ENCODE measurements around the gene RXFP4. TPM values are rescaled to one million over a fixed set of nuclear protein-coding genes. Genes with fewer than 3 reads are reported as not detected.

Gene RXFP4
- total and polyA plus RNA-seq, 2 donors from 2014 or later = 0.32 TPM; not detected in 1

DNA sequence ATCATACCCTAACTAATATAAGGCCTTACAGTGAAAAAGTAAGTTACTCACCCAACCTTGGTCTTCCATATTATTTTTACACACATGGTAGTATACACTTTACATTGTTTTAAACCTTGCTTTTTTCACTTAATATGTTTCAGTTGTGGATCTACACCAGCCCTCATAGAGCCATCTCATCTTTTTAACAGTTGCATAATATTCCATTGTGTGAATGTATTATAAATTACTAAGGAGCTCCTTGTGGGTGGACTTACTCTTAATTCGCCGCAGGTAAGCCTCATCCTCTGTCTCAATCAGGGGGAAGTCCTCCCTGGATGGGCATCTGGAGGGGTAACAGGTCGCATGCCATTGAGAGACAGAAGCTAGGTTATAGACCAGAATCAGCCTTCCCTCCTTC lies 13.2 kb downstream of the RXFP4 start:
- H3K27me3 ChIP-seq (ENCODE audit: control insufficient read depth, insufficient read depth, low read length) = no peaks in the 10 kb centered on the region
- intact Hi-C loops (cut with DNase I) = no loop called here
- TF ChIP-seq CTCF (IDR thresholded peaks at IDR 0.05; ENCODE audit: borderline replicate concordance, extremely low read depth, insufficient read depth) = no peak
- DNase-seq (no peak), FAIRE-seq (no peak)
- no peak overlapping the region for H3K4me3 ChIP-seq (ENCODE audit: low read length in 3 of 3)
- no peak overlapping the region for H3K9ac ChIP-seq (ENCODE audit: low read length in 3 of 3)
- H3K36me3 ChIP-seq (ENCODE audit: control insufficient read depth in 2 of 3, insufficient read depth in 3 of 3, low read length in 3 of 3) = peaks cover 18 to 28% (median 20%) of the 10 kb centered on the region in 3 donors
- no peaks in the 10 kb centered on the region for H3K9me3 ChIP-seq (ENCODE audit: control insufficient read depth in 2 of 3, insufficient read depth in 1 of 3, low read length in 3 of 3)
- no peaks in the 10 kb centered on the region for H3K4me1 ChIP-seq (ENCODE audit: control insufficient read depth in 2 of 3, insufficient read depth in 2 of 3, low read depth in 1 of 3, low read length in 3 of 3)
- H3K27ac ChIP-seq (ENCODE audit: low read depth in 2 of 2, low read length in 2 of 2) = no peak overlapping the region

DNA sequence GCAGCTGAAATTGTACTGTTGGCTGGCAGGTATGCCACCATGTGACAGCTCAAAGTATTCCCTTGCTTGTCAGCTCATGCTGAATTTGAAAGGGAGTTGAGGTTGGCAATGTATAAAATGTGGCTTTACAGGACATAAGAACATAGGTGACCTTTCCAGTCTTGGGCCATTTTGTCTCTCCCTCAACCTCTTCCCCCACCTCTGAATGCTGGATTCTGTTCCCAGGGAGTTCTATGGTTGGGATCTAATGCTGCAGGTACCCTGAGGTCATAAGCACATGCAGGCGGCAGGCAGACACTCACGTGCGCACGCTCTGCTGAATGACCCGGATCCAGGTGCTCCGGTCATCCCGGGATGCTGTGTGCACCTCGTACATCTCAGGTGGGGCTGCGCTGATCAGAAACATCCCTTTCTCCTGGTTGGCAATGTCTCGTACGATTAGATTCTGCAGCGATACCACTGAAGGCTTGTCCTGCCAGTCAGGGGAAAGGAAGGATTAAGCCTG lies 16.0 kb downstream of the RXFP4 start:
- peaks cover 0 to under 1% (median 0%) of the 10 kb centered on the region in 3 donors for H3K4me1 ChIP-seq (ENCODE audit: control insufficient read depth in 2 of 3, insufficient read depth in 2 of 3, low read depth in 1 of 3, low read length in 3 of 3)
- no peak for TF ChIP-seq CTCF (IDR thresholded peaks at IDR 0.05; ENCODE audit: borderline replicate concordance, extremely low read depth, insufficient read depth)
- H3K36me3 ChIP-seq (ENCODE audit: control insufficient read depth in 2 of 3, insufficient read depth in 3 of 3, low read length in 3 of 3) = peaks cover 8 to 28% (median 17%) of the 10 kb centered on the region in 3 donors
- H3K9ac ChIP-seq (ENCODE audit: low read length in 3 of 3) = no peak overlapping the region
- no peak overlapping the region for H3K4me3 ChIP-seq (ENCODE audit: low read length in 3 of 3)
- H3K9me3 ChIP-seq (ENCODE audit: control insufficient read depth in 2 of 3, insufficient read depth in 1 of 3, low read length in 3 of 3) = no peaks in the 10 kb centered on the region
- FAIRE-seq (no peak), DNase-seq (no peak)
- H3K27me3 ChIP-seq (ENCODE audit: control insufficient read depth, insufficient read depth, low read length) = no peaks in the 10 kb centered on the region
- intact Hi-C loops (cut with DNase I) = no loop called here
- no peak overlapping the region for H3K27ac ChIP-seq (ENCODE audit: low read depth in 2 of 2, low read length in 2 of 2)

- no peaks in the 10 kb centered on the region for H3K27me3 ChIP-seq (ENCODE audit: control insufficient read depth, insufficient read depth, low read length)
- no peak overlapping the region for H3K4me3 ChIP-seq (ENCODE audit: low read length in 3 of 3)
- peaks cover 0 to 5% (median 0%) of the 10 kb centered on the region in 3 donors for H3K4me1 ChIP-seq (ENCODE audit: control insufficient read depth in 2 of 3, insufficient read depth in 2 of 3, low read depth in 1 of 3, low read length in 3 of 3)
- H3K9ac ChIP-seq (ENCODE audit: low read length in 3 of 3) = no peak overlapping the region
- TF ChIP-seq CTCF (IDR thresholded peaks at IDR 0.05; ENCODE audit: borderline replicate concordance, extremely low read depth, insufficient read depth) = no peak
- FAIRE-seq (no peak), DNase-seq (no peak)
- intact Hi-C loops (cut with DNase I) = no loop called here
- H3K9me3 ChIP-seq (ENCODE audit: control insufficient read depth in 2 of 3, insufficient read depth in 1 of 3, low read length in 3 of 3) = no peaks in the 10 kb centered on the region
- peaks cover 10 to 27% (median 19%) of the 10 kb centered on the region in 3 donors for H3K36me3 ChIP-seq (ENCODE audit: control insufficient read depth in 2 of 3, insufficient read depth in 3 of 3, low read length in 3 of 3)
- H3K27ac ChIP-seq (ENCODE audit: low read depth in 2 of 2, low read length in 2 of 2) = no peak overlapping the region
Observed at GRCh38 chr1:155960081-155960745, 18.8 kb downstream of the RXFP4 start.
